ENCODE measurements around the gene EMILIN2.

EMILIN2 gene

DNA sequence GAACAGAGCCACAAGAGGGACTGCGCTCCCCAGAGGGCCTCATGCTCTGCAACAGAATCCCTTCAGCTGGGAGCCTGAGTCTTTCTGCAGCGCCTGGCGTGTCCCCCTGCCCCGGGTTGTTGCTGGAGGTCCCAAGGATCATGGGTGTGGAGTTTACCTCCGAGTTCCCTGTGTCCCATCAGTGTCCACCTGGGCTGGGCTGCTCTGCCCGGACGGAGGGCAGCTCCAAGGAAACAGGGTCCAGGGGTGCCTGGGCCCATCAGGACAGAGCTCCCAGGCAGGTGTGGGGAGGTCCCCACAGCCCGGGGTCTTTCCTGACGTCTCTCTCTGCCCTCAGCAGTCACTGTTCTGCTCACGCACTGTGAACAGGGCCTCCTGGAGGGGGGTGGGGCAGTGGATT, 63.5 kb downstream of the EMILIN2 start:
- TF ChIP-seq, protein P1, sequence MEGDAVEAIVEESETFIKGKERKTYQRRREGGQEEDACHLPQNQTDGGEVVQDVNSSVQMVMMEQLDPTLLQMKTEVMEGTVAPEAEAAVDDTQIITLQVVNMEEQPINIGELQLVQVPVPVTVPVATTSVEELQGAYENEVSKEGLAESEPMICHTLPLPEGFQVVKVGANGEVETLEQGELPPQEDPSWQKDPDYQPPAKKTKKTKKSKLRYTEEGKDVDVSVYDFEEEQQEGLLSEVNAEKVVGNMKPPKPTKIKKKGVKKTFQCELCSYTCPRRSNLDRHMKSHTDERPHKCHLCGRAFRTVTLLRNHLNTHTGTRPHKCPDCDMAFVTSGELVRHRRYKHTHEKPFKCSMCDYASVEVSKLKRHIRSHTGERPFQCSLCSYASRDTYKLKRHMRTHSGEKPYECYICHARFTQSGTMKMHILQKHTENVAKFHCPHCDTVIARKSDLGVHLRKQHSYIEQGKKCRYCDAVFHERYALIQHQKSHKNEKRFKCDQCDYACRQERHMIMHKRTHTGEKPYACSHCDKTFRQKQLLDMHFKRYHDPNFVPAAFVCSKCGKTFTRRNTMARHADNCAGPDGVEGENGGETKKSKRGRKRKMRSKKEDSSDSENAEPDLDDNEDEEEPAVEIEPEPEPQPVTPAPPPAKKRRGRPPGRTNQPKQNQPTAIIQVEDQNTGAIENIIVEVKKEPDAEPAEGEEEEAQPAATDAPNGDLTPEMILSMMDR (IDR thresholded peaks at IDR 0.05; ENCODE audit: low read depth, low read length): no peak
- DNase-seq (ENCODE audit: extremely low read depth, low read depth): no peak

DNA sequence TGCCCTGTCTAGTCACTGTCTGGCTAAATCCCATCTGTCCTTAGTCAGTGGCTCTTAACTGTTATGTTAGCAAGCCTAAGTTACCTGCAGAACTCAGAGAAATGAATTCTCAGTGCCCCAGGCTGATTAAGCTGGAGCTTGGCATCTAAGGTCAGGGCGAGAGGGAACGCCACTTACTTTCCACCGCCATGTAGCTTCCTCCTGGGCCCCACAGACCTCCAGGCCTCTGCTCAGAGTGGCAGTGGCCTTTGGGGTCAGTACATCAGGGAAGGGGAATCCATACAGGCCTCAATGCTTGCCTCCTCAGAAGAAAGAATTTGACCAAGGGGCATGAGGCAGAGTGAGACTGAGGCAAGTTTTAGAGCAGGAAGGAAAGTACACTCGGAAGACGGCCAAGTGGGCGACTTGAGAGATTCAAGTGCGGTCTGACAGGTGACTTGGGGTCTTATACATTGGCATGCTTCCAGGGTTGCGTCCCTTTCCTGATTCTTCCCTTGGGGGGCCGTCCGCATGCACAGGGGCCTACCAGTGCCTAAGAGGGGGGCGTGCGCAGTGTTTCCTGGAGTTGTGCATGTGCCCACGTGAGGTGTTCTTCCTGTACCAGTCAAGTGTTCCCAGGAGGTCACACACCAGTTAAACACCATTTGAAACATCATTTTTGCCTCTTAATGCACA, 64.1 kb downstream of the EMILIN2 start:
- TF ChIP-seq, protein P1 (IDR thresholded peaks at IDR 0.05; ENCODE audit: low read depth, low read length): no peak
- no peak for DNase-seq (ENCODE audit: extremely low read depth, low read depth)

DNA sequence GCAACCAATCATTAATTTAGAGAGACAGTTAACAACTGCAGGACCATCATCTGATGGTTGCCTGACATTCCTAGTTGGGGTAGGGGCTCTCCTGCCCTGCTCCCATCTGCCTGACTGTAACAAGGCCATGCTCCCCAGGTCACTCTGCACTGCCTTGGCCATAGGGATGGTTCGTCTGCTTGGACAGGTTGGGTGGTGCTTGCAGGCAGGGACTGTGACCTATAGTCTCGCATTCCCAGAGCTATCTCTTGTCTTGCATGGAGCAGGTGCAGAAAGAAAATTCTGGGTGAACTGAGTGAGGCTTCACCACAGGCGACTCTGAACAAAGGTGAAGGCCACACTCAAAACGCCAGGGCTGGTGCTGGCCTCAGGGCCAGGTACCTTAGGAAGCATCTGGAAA, 64.7 kb downstream of the EMILIN2 start:
- TF ChIP-seq, protein P1 (IDR thresholded peaks at IDR 0.05; ENCODE audit: low read depth, low read length): no peak
- DNase-seq (ENCODE audit: extremely low read depth, low read depth): no peak

DNA sequence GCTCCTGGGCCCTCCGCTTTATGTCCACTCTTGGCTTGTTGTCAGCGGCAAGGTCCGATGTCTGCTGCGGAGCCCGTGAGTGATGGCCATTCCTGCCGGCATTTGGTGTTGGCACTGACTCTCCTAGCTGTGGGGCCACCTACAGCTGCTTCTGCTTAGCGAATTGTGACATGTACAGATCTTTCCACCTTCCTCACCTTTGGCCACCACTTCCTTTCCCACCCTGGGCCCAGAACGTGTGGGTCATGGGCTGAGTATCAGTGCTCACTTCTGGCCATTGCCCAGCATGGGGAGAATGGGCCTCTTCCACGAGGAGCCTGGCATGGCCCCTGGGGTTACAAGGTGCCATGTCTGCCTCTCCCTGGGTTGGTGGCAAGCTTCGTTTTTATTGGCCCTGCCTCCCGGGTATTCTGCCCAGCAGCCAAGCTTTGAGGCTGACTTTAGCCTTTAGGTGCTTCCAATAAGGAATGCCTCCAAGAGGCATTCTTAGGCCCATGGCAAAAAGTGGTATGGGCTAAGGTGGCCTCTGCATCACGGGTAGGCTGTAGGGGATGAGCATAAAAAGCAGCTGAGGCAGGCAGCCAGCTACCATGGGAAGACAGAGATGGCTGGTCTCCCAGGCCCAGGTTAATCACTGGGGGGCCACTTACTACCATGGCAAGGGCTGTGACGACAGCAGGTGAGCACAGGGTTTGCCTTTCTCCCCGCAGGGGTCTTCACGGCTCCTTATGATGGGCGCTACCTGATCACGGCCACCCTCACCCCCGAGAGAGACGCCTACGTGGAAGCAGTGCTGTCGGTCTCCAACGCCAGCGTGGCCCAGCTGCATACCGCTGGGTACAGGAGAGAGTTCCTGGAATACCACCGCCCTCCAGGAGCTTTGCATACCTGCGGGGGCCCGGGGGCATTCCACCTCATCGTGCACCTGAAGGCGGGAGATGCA, 65.8 kb downstream of the EMILIN2 start:
- no peak for DNase-seq (ENCODE audit: extremely low read depth, low read depth)
- TF ChIP-seq, protein P1 (IDR thresholded peaks at IDR 0.05; ENCODE audit: low read depth, low read length): no peak

DNA sequence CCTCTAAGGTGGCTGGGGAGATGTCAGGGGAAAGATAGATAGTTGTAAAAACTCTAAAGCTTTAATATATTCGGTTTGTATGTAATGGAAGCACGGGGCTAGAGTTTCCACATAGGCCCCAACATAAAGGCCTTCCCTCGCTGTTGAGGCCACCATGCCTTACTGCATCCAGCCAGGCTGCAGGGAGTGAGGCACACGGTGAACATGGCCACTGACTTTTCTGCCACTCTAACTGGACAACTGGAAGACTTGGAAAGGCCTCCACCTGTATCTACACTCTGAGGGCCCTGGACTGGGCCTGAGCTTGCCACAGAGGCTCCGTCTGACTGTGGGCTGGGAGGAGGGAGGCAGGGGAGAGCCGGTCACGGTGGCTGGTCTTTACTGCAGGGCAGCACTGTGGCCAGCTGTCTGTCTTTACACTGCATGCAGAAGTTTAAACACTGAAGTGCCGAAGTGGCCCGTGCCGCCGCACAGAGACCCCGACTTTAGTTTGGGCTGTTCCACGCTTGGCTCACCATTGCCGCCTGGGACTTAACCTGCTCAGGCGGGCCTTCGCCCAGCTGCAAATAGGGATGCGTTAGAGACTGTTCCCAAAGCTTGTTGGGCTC, 66.7 kb downstream of the EMILIN2 start:
- no peak for DNase-seq (ENCODE audit: extremely low read depth, low read depth)
- TF ChIP-seq, protein P1 (IDR thresholded peaks at IDR 0.05; ENCODE audit: low read depth, low read length): no peak

DNA sequence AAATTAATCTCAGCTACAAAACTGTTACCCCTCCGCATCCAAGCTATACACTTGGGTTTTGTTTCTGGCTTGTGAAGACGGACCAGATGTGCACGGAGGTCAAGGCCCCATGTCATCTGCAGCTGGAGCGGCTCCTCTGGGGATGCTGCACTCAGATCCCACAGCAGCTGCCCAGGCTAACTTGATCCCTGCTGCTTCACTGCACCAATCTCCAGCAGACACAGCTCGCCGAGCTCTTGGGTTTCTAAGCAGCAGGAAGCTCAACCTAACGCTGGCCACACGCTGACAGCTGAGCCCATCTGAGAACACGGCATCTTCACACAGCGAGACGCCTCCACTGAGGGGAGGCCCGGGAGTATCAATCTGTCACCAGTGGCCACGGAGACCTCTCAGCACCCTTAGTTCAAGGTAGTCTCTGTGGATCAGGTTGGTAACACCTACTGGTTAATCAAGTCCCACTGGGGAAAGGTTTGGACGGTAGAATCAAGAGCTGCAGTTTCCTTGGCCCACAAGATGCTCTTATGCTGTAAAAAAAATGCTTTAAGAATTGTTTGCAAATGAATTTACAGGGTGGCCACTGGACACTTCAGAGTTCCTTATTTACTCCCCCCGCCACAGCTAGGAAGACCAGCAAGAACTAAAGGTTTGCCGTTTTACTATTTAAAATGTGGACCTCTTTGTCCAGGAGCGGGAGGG, 67.5 kb downstream of the EMILIN2 start:
- TF ChIP-seq, protein P1 (IDR thresholded peaks at IDR 0.05; ENCODE audit: low read depth, low read length): no peak
- no peak for DNase-seq (ENCODE audit: extremely low read depth, low read depth)

Data from AG09319 (cell line).